ENCODE measurements around the gene CYYR1.

The CYYR1 gene

DNA sequence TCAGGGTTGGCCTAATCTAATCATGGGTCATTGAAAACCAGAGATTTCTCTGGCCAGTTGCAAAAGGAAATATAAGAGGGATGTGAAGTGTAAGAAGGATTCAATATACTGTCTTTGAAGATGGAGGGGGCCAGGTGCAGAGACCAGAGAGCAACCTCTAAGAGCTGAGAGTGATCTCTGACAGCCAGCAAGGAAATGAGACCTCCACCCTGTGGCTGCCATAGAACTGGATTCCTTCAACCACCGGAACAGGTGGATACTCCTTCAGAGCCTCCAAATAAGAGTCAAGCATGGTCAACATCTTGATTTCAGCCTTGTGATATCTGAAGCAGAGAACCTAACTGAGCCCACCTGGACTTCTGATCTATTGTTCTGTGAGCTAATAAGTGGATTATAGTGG, 128.4 kb downstream of the CYYR1 start:
- no peak for FAIRE-seq
- DNase-seq (ENCODE audit: extremely low spot score, insufficient read length, low read depth): no peak

DNA sequence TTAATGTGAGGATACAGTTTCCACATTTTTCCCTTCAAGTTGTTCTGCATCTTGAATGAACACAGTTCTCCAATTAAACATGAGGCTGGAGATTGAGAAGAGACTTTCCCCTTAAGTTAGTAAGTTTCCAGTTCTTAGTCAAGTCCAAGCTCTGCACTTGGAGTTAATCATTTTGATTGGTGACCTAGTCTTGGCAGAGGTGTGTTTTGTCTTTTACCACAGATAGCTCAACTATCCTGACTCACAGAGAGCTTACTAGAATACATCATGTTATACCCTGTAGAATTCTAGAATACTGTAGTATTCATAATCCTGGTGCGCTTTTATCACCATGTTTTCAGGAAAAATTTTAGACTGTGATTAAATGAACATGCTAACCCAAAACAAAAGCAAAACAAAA, 129.2 kb downstream of the CYYR1 start:
- no peak for DNase-seq (ENCODE audit: extremely low spot score, insufficient read length, low read depth)
- no peak for FAIRE-seq

GRCh38 chr21:26443291-26443690, 129.8 kb downstream of the CYYR1 start:
- DNase-seq (ENCODE audit: extremely low spot score, insufficient read length, low read depth) (no peak), FAIRE-seq (no peak)

GRCh38 chr21:26441149-26441548, 131.9 kb downstream of the CYYR1 start:
- FAIRE-seq (no peak), DNase-seq (ENCODE audit: extremely low spot score, insufficient read length, low read depth) (no peak)

DNA sequence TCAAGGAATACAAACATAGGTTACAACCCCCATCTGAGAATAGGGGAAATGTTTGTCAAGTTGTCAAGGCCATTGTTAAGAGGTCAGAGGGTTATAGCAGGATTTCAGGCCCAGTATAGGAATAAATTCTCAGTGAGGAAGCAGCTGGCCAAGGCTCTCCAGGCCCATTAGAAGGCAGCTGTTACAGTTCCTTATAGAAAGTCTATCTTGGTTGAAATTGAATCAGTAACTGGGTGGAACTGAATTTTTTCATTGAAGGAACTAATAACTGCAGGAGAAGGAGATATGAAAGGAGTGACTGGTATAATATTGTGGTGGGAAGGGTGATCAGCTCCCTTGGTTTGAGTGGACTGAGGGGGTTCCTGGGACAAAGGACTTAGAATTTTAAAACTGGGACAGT, 134.1 kb downstream of the CYYR1 start:
- no peak for DNase-seq (ENCODE audit: extremely low spot score, insufficient read length, low read depth)
- no peak for FAIRE-seq

- FAIRE-seq: no peak
- no peak for DNase-seq (ENCODE audit: extremely low spot score, insufficient read length, low read depth)
Observed at GRCh38 chr21:26437326-26438009, 135.6 kb downstream of the CYYR1 start.

DNA sequence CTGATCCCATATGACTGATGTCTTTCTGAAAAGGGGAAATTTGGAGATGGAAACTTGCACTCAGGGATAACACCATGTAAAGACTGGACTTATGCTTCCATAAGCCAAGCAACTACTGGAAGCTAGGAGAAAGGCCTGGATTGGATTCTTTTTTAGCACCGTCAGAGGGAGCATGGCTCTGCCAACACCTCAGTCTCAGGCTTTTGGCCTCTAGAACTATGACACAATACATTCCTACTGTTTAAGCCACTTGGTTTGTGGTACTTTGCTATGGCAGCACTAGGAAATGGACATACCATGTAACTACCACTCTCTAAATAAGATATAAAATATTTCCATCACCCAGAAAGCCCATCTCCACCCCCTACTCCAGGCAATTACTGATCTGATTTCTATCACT, 139.7 kb downstream of the CYYR1 start:
- FAIRE-seq (no peak), DNase-seq (ENCODE audit: extremely low spot score, insufficient read length, low read depth) (no peak)

DNA sequence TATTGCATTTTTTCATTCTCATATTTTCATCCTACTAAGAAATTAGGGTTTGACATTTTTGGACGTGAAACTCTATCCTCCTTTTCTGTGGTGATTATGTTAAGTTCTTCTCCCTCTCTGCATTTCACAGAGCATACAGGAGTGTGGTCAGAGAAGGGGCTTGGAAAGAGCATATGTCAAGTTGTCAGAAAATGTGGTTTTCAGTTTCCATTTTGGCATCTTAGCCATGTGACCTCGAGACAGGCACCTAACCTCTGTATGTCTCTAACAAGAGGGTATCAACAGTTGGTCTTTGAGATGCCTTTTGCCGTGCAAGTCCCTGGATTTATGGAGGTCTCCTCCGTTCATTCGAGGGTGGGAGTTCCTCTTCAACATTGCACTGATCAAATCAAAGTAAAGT, 140.7 kb downstream of the CYYR1 start:
- no peak for DNase-seq (ENCODE audit: extremely low spot score, insufficient read length, low read depth)
- FAIRE-seq: no peak

- no peak for FAIRE-seq
- no peak for DNase-seq (ENCODE audit: extremely low spot score, insufficient read length, low read depth)
Observed at GRCh38 chr21:26425576-26425975, 147.5 kb downstream of the CYYR1 start.

DNA sequence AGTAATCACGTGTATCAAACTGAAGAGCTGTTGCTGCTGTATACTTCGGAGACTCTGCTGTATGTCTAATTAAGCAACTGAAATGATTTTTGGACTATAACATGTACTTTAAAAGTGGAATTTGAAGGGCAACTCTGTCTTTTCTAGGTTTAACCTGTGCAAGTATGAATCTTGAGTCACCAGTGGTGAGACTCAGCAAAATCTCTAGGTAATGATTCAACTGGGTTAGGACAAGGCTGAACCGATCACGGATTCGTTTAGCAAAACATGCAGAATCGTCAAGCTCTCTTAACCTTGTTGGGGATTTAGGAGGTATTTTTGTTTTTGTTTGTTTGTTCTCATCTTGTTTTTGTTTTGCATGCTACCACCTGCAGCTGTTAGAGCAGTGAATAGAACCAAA, 149.6 kb downstream of the CYYR1 start:
- FAIRE-seq (no peak), DNase-seq (ENCODE audit: extremely low spot score, insufficient read length, low read depth) (no peak)

- DNase-seq (ENCODE audit: extremely low spot score, insufficient read length, low read depth) (no peak), FAIRE-seq (no peak)
Observed at GRCh38 chr21:26422706-26423105, 150.4 kb downstream of the CYYR1 start.

GRCh38 chr21:26422138-26422537, 150.9 kb downstream of the CYYR1 start:
- DNase-seq (ENCODE audit: extremely low spot score, insufficient read length, low read depth) (no peak), FAIRE-seq (no peak)

- DNase-seq (ENCODE audit: extremely low spot score, insufficient read length, low read depth): no peak
- FAIRE-seq: no peak
Observed at GRCh38 chr21:26421724-26422123, 151.4 kb downstream of the CYYR1 start.
